ENCODE measurements around the gene TRMO. TPM values are rescaled to one million over a fixed set of nuclear protein-coding genes. Genes with fewer than 3 reads are reported as not detected.

Gene TRMO
- total and polyA plus RNA-seq, 2 of the 13 experiments (the other 11 are each of a cell fraction or from before 2014, with no cell fraction given): 8.7 to 18.6 TPM

DNA sequence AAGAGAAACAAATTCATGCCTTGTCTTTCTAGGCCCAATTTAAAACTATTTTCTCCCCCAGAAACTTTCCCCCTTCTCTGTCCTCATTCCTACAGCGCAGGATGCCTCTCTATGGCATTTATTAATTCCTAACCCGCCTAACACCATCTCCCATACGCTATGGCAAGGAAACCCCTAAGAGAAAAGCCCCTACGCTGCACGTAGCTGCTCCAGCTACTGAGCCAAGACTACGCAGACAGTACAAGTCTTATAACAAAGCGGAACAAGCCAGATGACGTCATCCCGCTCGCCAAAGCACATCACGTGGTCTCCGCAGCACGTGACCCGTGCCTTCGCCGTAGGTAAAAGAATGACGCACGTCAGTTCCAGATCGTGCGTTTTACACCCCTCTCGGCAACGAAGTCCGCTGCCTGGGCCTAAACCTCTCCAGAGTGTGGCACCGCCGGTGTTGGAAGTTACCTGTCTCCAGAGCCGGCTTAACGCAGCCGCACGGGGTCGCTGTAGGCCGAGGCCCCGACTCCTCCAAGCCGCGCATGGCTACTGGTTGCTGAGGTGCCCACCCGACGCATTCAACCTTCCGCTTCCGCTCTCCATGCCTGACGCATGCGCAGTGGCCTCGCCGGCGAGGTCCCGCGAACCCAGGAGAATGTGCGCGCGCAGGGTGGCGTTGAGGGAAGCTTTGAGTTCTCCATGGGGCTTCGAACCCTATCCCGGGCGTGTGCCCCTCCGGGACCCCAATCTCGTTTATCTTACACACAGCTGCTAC is at the start of gene TRMO (continued):
- TF ChIP-seq, protein P1, sequence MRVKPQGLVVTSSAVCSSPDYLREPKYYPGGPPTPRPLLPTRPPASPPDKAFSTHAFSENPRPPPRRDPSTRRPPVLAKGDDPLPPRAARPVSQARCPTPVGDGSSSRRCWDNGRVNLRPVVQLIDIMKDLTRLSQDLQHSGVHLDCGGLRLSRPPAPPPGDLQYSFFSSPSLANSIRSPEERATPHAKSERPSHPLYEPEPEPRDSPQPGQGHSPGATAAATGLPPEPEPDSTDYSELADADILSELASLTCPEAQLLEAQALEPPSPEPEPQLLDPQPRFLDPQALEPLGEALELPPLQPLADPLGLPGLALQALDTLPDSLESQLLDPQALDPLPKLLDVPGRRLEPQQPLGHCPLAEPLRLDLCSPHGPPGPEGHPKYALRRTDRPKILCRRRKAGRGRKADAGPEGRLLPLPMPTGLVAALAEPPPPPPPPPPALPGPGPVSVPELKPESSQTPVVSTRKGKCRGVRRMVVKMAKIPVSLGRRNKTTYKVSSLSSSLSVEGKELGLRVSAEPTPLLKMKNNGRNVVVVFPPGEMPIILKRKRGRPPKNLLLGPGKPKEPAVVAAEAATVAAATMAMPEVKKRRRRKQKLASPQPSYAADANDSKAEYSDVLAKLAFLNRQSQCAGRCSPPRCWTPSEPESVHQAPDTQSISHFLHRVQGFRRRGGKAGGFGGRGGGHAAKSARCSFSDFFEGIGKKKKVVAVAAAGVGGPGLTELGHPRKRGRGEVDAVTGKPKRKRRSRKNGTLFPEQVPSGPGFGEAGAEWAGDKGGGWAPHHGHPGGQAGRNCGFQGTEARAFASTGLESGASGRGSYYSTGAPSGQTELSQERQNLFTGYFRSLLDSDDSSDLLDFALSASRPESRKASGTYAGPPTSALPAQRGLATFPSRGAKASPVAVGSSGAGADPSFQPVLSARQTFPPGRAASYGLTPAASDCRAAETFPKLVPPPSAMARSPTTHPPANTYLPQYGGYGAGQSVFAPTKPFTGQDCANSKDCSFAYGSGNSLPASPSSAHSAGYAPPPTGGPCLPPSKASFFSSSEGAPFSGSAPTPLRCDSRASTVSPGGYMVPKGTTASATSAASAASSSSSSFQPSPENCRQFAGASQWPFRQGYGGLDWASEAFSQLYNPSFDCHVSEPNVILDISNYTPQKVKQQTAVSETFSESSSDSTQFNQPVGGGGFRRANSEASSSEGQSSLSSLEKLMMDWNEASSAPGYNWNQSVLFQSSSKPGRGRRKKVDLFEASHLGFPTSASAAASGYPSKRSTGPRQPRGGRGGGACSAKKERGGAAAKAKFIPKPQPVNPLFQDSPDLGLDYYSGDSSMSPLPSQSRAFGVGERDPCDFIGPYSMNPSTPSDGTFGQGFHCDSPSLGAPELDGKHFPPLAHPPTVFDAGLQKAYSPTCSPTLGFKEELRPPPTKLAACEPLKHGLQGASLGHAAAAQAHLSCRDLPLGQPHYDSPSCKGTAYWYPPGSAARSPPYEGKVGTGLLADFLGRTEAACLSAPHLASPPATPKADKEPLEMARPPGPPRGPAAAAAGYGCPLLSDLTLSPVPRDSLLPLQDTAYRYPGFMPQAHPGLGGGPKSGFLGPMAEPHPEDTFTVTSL (CRISPR knock-in tag; IDR thresholded peaks at IDR 0.05; ENCODE audit: borderline replicate concordance): no peak
- no peak for TF ChIP-seq AGO1 (IDR thresholded peaks at IDR 0.05; ENCODE audit: low read depth, low read length, poor library complexity, severe bottlenecking)
- TF ChIP-seq, protein P2, sequence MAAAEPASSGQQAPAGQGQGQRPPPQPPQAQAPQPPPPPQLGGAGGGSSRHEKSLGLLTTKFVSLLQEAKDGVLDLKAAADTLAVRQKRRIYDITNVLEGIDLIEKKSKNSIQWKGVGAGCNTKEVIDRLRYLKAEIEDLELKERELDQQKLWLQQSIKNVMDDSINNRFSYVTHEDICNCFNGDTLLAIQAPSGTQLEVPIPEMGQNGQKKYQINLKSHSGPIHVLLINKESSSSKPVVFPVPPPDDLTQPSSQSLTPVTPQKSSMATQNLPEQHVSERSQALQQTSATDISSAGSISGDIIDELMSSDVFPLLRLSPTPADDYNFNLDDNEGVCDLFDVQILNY (CRISPR knock-in tag; conservative IDR thresholded peaks at IDR 0.05): peak; percentile 29; the same call in 1 of the 2 replicates
- TF ChIP-seq, protein P3, sequence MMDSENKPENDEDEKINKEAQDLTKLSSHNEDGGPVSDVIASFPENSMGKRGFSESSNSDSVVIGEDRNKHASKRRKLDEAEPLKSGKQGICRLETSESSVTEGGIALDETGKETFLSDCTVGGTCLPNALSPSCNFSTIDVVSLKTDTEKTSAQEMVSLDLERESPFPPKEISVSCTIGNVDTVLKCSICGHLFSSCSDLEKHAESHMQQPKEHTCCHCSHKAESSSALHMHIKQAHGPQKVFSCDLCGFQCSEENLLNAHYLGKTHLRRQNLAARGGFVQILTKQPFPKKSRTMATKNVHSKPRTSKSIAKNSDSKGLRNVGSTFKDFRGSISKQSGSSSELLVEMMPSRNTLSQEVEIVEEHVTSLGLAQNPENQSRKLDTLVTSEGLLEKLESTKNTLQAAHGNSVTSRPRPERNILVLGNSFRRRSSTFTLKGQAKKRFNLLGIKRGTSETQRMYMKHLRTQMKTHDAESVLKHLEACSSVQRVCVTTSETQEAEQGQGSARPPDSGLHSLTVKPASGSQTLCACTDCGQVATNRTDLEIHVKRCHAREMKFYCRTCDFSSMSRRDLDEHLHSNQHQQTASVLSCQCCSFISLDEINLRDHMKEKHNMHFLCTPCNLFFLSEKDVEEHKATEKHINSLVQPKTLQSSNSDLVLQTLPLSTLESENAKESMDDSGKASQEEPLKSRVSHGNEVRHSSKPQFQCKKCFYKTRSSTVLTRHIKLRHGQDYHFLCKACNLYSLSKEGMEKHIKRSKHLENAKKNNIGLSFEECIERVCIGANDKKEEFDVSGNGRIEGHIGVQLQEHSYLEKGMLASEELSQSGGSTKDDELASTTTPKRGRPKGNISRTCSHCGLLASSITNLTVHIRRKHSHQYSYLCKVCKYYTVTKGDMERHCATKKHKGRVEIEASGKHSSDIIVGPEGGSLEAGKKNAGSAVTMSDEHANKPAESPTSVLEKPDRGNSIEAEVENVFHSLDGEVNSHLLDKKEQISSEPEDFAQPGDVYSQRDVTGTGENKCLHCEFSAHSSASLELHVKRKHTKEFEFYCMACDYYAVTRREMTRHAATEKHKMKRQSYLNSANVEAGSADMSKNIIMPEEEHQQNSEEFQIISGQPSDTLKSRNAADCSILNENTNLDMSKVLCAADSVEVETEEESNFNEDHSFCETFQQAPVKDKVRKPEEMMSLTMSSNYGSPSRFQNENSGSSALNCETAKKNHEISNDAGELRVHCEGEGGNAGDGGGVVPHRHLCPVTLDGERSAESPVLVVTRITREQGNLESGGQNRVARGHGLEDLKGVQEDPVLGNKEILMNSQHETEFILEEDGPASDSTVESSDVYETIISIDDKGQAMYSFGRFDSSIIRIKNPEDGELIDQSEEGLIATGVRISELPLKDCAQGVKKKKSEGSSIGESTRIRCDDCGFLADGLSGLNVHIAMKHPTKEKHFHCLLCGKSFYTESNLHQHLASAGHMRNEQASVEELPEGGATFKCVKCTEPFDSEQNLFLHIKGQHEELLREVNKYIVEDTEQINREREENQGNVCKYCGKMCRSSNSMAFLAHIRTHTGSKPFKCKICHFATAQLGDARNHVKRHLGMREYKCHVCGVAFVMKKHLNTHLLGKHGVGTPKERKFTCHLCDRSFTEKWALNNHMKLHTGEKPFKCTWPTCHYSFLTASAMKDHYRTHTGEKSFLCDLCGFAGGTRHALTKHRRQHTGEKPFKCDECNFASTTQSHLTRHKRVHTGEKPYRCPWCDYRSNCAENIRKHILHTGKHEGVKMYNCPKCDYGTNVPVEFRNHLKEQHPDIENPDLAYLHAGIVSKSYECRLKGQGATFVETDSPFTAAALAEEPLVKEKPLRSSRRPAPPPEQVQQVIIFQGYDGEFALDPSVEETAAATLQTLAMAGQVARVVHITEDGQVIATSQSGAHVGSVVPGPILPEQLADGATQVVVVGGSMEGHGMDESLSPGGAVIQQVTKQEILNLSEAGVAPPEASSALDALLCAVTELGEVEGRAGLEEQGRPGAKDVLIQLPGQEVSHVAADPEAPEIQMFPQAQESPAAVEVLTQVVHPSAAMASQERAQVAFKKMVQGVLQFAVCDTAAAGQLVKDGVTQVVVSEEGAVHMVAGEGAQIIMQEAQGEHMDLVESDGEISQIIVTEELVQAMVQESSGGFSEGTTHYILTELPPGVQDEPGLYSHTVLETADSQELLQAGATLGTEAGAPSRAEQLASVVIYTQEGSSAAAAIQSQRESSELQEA (CRISPR knock-in tag; IDR thresholded peaks at IDR 0.05; ENCODE audit: not compliant biosample characterization): peak; percentile 95
- TF ChIP-seq, protein P4, sequence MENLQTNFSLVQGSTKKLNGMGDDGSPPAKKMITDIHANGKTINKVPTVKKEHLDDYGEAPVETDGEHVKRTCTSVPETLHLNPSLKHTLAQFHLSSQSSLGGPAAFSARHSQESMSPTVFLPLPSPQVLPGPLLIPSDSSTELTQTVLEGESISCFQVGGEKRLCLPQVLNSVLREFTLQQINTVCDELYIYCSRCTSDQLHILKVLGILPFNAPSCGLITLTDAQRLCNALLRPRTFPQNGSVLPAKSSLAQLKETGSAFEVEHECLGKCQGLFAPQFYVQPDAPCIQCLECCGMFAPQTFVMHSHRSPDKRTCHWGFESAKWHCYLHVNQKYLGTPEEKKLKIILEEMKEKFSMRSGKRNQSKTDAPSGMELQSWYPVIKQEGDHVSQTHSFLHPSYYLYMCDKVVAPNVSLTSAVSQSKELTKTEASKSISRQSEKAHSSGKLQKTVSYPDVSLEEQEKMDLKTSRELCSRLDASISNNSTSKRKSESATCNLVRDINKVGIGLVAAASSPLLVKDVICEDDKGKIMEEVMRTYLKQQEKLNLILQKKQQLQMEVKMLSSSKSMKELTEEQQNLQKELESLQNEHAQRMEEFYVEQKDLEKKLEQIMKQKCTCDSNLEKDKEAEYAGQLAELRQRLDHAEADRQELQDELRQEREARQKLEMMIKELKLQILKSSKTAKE (CRISPR knock-in tag; IDR thresholded peaks at IDR 0.05; ENCODE audit: borderline replicate concordance): no peak
- TF ChIP-seq NFYB (CRISPR knock-in tag; IDR thresholded peaks at IDR 0.05): peak; percentile 59; the same call in 1 of the 2 replicates
- TF ChIP-seq ZFP41 (CRISPR knock-in tag; IDR thresholded peaks at IDR 0.05; ENCODE audit: borderline replicate concordance): no peak
- peak; percentile 59; the same call in 1 of the 2 replicates for TF ChIP-seq NR2F2 (IDR thresholded peaks at IDR 0.05; ENCODE audit: borderline replicate concordance, low read depth)
- TF ChIP-seq TEAD3 (CRISPR knock-in tag; optimal IDR thresholded peaks at IDR 0.05; ENCODE audit: borderline replicate concordance): peak; percentile 67
